Spinal cord (tissue), 10 donors: ENCODE measurements around the gene MEF2D. TPM values are rescaled to one million over a fixed set of nuclear protein-coding genes. Genes with fewer than 3 reads are reported as not detected.

Experiments used
- DNase-seq, 6 donors: peaks; one replicate each; pipeline versions ENCODE4 v3.0.0 to v3.0.0-alpha.2; 2013 to 2015; ENCODE audit warnings: low spot score in 6 of 6, low read depth in 4 of 6
- H3K27ac ChIP-seq: one replicate; pipeline ENCODE4 v1.5.1; 2013; ENCODE audit warnings: low read depth, low read length, control low read depth
- H3K27me3 ChIP-seq: one replicate; pipeline ENCODE4 v1.6.1; 2013; ENCODE audit warnings: low read length; ENCODE audit not compliant: control insufficient read depth, insufficient read depth
- H3K36me3 ChIP-seq: one replicate; pipeline ENCODE4 v1.6.1; 2013; ENCODE audit warnings: low read length; ENCODE audit not compliant: control insufficient read depth, insufficient read depth
- H3K4me1 ChIP-seq: one replicate; pipeline ENCODE4 v1.6.1; 2013; ENCODE audit warnings: low read length; ENCODE audit not compliant: control insufficient read depth, insufficient read depth
- H3K4me3 ChIP-seq: one replicate; pipeline ENCODE4 v1.5.1; 2013; ENCODE audit warnings: low read depth, low read length, control low read depth
- H3K9me3 ChIP-seq: one replicate; pipeline ENCODE4 v1.6.1; 2013; ENCODE audit warnings: low read length; ENCODE audit not compliant: control insufficient read depth, insufficient read depth
- WGBS: methylation state at CpG from one replicate; pipeline ENCODE4 v1.1.5; 2013; ENCODE audit warnings: missing lambda C conversion rate; ENCODE audit not compliant: insufficient coverage; 5-methylcytosine and 5-hydroxymethylcytosine counted together
- polyA plus RNA-seq, 2 donors: library from polyadenylated mRNA; unstranded; fragments of 120-200 nt; gene quantifications; one replicate each; pipeline ENCODE4 v1.2.1, GENCODE V29; 2013; ENCODE audit not compliant: insufficient read length in 2 of 2
- total RNA-seq, 2 donors: library from RNA; depleted of rRNA in 1 of 2; stranded (reverse); fragments of 120-200 nt in 1 of 2; fragments of >200 nt in 1 of 2; gene quantifications; one replicate each; pipeline versions ENCODE4 v1.2.3 to v1.2.4, GENCODE V29; 2013 to 2014
- donor health status: healthy.

The MEF2D gene
- total and polyA plus RNA-seq, 4 donors: 5.7 to 28.9 (median 17.5) TPM

- no peak for DNase-seq
- 89% methylated on average over 2 of the region's 4 CpGs for WGBS
- Histone ChIP-seq H3K4me3 (no peak overlapping the region), H3K9me3 (no peaks in the 10 kb centered on the region), H3K36me3 (peaks cover 8% of the 10 kb centered on the region), H3K27me3 (no peaks in the 10 kb centered on the region), H3K27ac (no peak overlapping the region), H3K4me1 (no peaks in the 10 kb centered on the region)
These were observed 39.3 kb upstream of the MEF2D start for GRCh38 chr1:156539818-156540355.

GRCh38 chr1:156538711-156539440 lies 38.3 kb upstream of the MEF2D start:
- Histone ChIP-seq H3K9me3 (no peaks in the 10 kb centered on the region), H3K4me3 (no peak overlapping the region), H3K27me3 (no peaks in the 10 kb centered on the region), H3K36me3 (peaks cover 15% of the 10 kb centered on the region), H3K27ac (no peak overlapping the region), H3K4me1 (no peaks in the 10 kb centered on the region)
- 83% methylated on average over 9 of the region's 10 CpGs for WGBS
- DNase-seq: no peak

GRCh38 chr1:156537027-156537426 lies 36.5 kb upstream of the MEF2D start:
- no peak for DNase-seq
- Histone ChIP-seq H3K4me3 (no peak overlapping the region), H3K27ac (no peak overlapping the region), H3K4me1 (no peaks in the 10 kb centered on the region), H3K36me3 (peaks cover 27% of the 10 kb centered on the region), H3K27me3 (no peaks in the 10 kb centered on the region), H3K9me3 (no peaks in the 10 kb centered on the region)
- WGBS: 100% methylated on average over 2 of the region's 9 CpGs

- Histone ChIP-seq H3K27ac (no peak overlapping the region), H3K36me3 (peaks cover 40% of the 10 kb centered on the region), H3K9me3 (no peaks in the 10 kb centered on the region), H3K27me3 (no peaks in the 10 kb centered on the region), H3K4me1 (no peaks in the 10 kb centered on the region), H3K4me3 (no peak overlapping the region)
- no peak for DNase-seq
- WGBS: 96% methylated on average over 12 of the region's 12 CpGs
These were observed 34.0 kb upstream of the MEF2D start for GRCh38 chr1:156534424-156535060.

- Histone ChIP-seq H3K9me3 (no peaks in the 10 kb centered on the region), H3K4me3 (no peak overlapping the region), H3K36me3 (peaks cover 40% of the 10 kb centered on the region), H3K4me1 (peaks cover 4% of the 10 kb centered on the region), H3K27me3 (no peaks in the 10 kb centered on the region), H3K27ac (no peak overlapping the region)
- DNase-seq: no peak
- 93% methylated on average over 11 of the region's 11 CpGs for WGBS
These were observed 33.1 kb upstream of the MEF2D start for GRCh38 chr1:156533568-156534220.

- no peak overlapping the region for H3K4me3 ChIP-seq
- WGBS: 100% methylated on average over 3 of the region's 4 CpGs
- no peaks in the 10 kb centered on the region for H3K27me3 ChIP-seq
- DNase-seq: no peak
- H3K36me3 ChIP-seq: peaks cover 40% of the 10 kb centered on the region
- no peak overlapping the region for H3K27ac ChIP-seq
- no peaks in the 10 kb centered on the region for H3K9me3 ChIP-seq
- peaks cover 5% of the 10 kb centered on the region for H3K4me1 ChIP-seq
These were observed 31.8 kb upstream of the MEF2D start for GRCh38 chr1:156532374-156532773.

- DNase-seq: no peak
- WGBS: 98% methylated on average over 17 of the region's 18 CpGs
- Histone ChIP-seq H3K4me3 (no peak overlapping the region), H3K9me3 (no peaks in the 10 kb centered on the region), H3K27me3 (no peaks in the 10 kb centered on the region), H3K36me3 (peaks cover 32% of the 10 kb centered on the region), H3K4me1 (peaks cover 11% of the 10 kb centered on the region), H3K27ac (no peak overlapping the region)
These were observed 29.4 kb upstream of the MEF2D start for GRCh38 chr1:156530006-156530405.

GRCh38 chr1:156528875-156529425 lies 28.4 kb upstream of the MEF2D start:
- H3K4me3 ChIP-seq: no peak overlapping the region
- H3K36me3 ChIP-seq: peaks cover 26% of the 10 kb centered on the region
- 94% methylated on average over 7 of the region's 8 CpGs for WGBS
- H3K9me3 ChIP-seq: no peaks in the 10 kb centered on the region
- H3K27ac ChIP-seq: no peak overlapping the region
- no peaks in the 10 kb centered on the region for H3K27me3 ChIP-seq
- H3K4me1 ChIP-seq: peaks cover 13% of the 10 kb centered on the region
- DNase-seq: no peak

GRCh38 chr1:156528231-156528630 lies 27.7 kb upstream of the MEF2D start:
- Histone ChIP-seq H3K27me3 (no peaks in the 10 kb centered on the region), H3K27ac (no peak overlapping the region), H3K9me3 (no peaks in the 10 kb centered on the region), H3K4me1 (peaks cover 13% of the 10 kb centered on the region), H3K36me3 (peaks cover 19% of the 10 kb centered on the region), H3K4me3 (no peak overlapping the region)
- WGBS: 86% methylated on average over 4 of the region's 5 CpGs
- DNase-seq: no peak
